T-cell (primary cell): Measurements from ENCODE around the gene ROBO1. TPM values are rescaled to one million over a fixed set of nuclear protein-coding genes. Genes with fewer than 3 reads are reported as not detected.
"Not testable (repeated sequence)": the region's sequence is repeated elsewhere in the genome, so short reads cannot be mapped to it uniquely, and the experiment has no call there.

Experiments used
- ATAC-seq, 4 experiments: fragments of 200-7000 bp in 3 of 4; fragments of 150-1000 bp in 1 of 4; cut with Tn5 transposase; replicated peaks in 1 of 4; 1 replicate in 3 of 4; 2 replicates in 1 of 4; pipeline ENCODE4 v1.10.0; 2021; ENCODE audit warnings: moderate library complexity in 3 of 4, mild to moderate bottlenecking in 2 of 4, moderate number of reproducible peaks in 1 of 4
- CTCF ChIA-PET, 2 donors: fragments of 300-600 bp; sonication (Branson Sonifier 250); formaldehyde crosslinking; loops; one replicate each; lab custom pipeline; 2022; ENCODE audit warnings: antibody characterized with exemption in 2 of 2; lab: Charles Lee
- POLR2A ChIA-PET, 2 donors: fragments of 300-600 bp; sonication (Branson Sonifier 250); formaldehyde crosslinking; loops; one replicate each; lab custom pipeline; 2022; ENCODE audit warnings: antibody characterized with exemption in 2 of 2; lab: Charles Lee
- DNase-seq, 35 experiments: peaks; one replicate each; pipeline versions ENCODE4 v3.0.0 to v3.0.0-alpha.2; 2013 to 2023
- H3K27ac ChIP-seq: one replicate; pipeline ENCODE4 v1.5.1; 2013; ENCODE audit warnings: low read length
- H3K27me3 ChIP-seq, 2 experiments: replicated peaks in 1 of 2; 1 replicate in 1 of 2; 2 replicates in 1 of 2; pipeline versions ENCODE4 v1.6.1 to v1.7.0; 2013; ENCODE audit warnings: low read length in 1 of 2, mixed read lengths in 1 of 2; ENCODE audit not compliant: control insufficient read depth in 2 of 2, insufficient read depth in 2 of 2; ENCODE audit errors: extremely low read depth in 1 of 2
- H3K36me3 ChIP-seq, 2 donors: 1 replicate in 1 of 2; 2 replicates in 1 of 2; pipeline versions ENCODE4 v1.6.1 to v1.7.0; 2013; ENCODE audit warnings: low read length in 1 of 2; ENCODE audit not compliant: control insufficient read depth in 2 of 2, insufficient read depth in 1 of 2; ENCODE audit errors: extremely low read depth in 1 of 2
- H3K4me1 ChIP-seq, 2 experiments: 1 replicate in 1 of 2; 2 replicates in 1 of 2; pipeline versions ENCODE4 v1.6.1 to v1.7.0; 2013; ENCODE audit warnings: low read length in 2 of 2, mixed read lengths in 1 of 2; ENCODE audit not compliant: insufficient read depth in 2 of 2, control insufficient read depth in 1 of 2; ENCODE audit errors: extremely low read depth in 1 of 2
- H3K4me3 ChIP-seq, 2 donors: 1 replicate in 1 of 2; 2 replicates in 1 of 2; pipeline versions ENCODE4 v1.5.1 to v1.7.0; 2013; ENCODE audit warnings: mild to moderate bottlenecking in 2 of 2, low read length in 1 of 2, moderate library complexity in 1 of 2; ENCODE audit not compliant: control insufficient read depth in 1 of 2; ENCODE audit errors: extremely low read depth in 1 of 2
- H3K9me3 ChIP-seq: 2 replicates; pipeline ENCODE4 v1.7.0; 2013
- H3K27ac Mint-ChIP-seq, 2 donors: one replicate each; pipeline ENCODE4 v1.8.0; 2020 to 2021; ENCODE audit warnings: mild to moderate bottlenecking in 2 of 2, mixed read lengths in 2 of 2
- H3K27me3 Mint-ChIP-seq, 2 donors: one replicate each; pipeline ENCODE4 v1.8.0; 2021 to 2022; ENCODE audit warnings: mixed read lengths in 2 of 2
- H3K36me3 Mint-ChIP-seq: one replicate; pipeline ENCODE4 v1.8.0; 2021; ENCODE audit warnings: mixed read lengths
- H3K4me1 Mint-ChIP-seq, 3 donors: one replicate each; pipeline ENCODE4 v1.8.0; 2020 to 2022; ENCODE audit warnings: mixed read lengths in 3 of 3, mild to moderate bottlenecking in 1 of 3
- H3K4me3 Mint-ChIP-seq, 3 donors: one replicate each; pipeline ENCODE4 v1.8.0; 2020 to 2022; ENCODE audit warnings: mild to moderate bottlenecking in 3 of 3, mixed read lengths in 3 of 3, moderate library complexity in 3 of 3
- H3K9me3 Mint-ChIP-seq, 3 donors: one replicate each; pipeline ENCODE4 v1.8.0; 2020 to 2022; ENCODE audit warnings: mixed read lengths in 3 of 3
- WGBS: methylation state at CpG from one replicate; pipeline ENCODE4 v1.1.5; 2013; ENCODE audit warnings: missing lambda C conversion rate; ENCODE audit not compliant: insufficient coverage; 5-methylcytosine and 5-hydroxymethylcytosine counted together
- total RNA-seq, 35 experiments: library from RNA in 6 of 35; stranded (reverse) in 6 of 35; fragments of 120-200 nt in 1 of 35; gene quantifications; one replicate each; pipeline versions ENCODE4 v1.2.1 to v1.2.4 and lab custom pipeline; 2013 to 2026

The ROBO1 gene
- total RNA-seq, 5 donors from 2014 or later (not counting 1 experiment from before 2014, with no cell fraction given), result 0.20 to 2.4 (median 1.7) TPM

DNA sequence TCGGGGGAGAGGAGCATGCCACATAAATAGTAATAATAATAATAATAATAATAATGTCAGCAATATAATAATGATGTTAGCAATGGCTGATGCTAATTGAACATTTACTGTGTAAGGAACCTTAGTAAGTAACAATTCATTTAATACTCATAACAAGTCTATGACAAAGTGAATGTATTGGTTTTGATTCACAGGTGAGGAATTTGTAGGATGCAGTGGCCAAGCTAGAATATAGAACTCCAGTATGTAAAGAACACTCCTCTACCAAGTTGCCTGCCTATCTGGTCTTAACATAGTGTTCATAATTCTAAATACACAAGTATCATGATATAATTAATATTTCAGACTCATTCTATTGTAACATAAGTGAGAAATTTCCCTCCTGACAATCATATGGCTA is 1016.5 kb downstream of the ROBO1 start:
- CTCF ChIA-PET, result no interaction called here
- no peak overlapping the region for H3K4me3 Mint-ChIP-seq
- H3K9me3 Mint-ChIP-seq, result peaks cover 0 to 20% (median 11%) of the 10 kb centered on the region in 3 donors
- ATAC-seq, result no peak
- DNase-seq, result no peak
- no peaks in the 10 kb centered on the region for H3K4me1 Mint-ChIP-seq
- Histone ChIP-seq H3K4me1 (no peaks in the 10 kb centered on the region), H3K36me3 (no peaks in the 10 kb centered on the region), H3K4me3 (no peak overlapping the region), H3K27ac (no peak overlapping the region), H3K27me3 (no peaks in the 10 kb centered on the region), H3K9me3 (no peaks in the 10 kb centered on the region)
- POLR2A ChIA-PET, result no interaction called here
- no peak overlapping the region for H3K27ac Mint-ChIP-seq
- H3K36me3 Mint-ChIP-seq, result no peaks in the 10 kb centered on the region
- WGBS, result no CpG with 5 or more reads among the region's 1 CpG
- H3K27me3 Mint-ChIP-seq, result no peaks in the 10 kb centered on the region

DNA sequence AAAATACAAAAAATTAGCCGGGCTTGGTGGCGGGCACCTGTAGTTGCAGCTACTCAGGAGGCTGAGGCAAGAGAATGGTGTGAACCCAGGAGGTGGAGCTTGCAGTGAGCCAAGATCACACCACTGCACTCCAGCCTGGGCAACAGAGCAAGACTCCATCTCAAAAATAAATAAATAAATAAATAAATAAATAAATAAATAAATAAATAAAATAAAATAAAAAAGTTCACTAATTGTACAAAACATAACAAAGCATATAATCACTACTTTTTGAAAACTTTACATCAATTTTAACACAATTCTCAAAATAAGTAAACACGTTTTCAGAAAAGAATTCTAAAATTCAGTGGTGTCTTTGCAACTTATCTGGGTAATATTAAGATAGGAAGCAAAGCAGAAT is 1017.5 kb downstream of the ROBO1 start:
- H3K36me3 Mint-ChIP-seq, POLR2A ChIA-PET, H3K4me3 ChIP-seq, H3K4me1 Mint-ChIP-seq, H3K27ac Mint-ChIP-seq, H3K9me3 ChIP-seq, H3K27ac ChIP-seq, ATAC-seq, H3K27me3 ChIP-seq, H3K27me3 Mint-ChIP-seq, H3K4me3 Mint-ChIP-seq, CTCF ChIA-PET, H3K36me3 ChIP-seq, H3K4me1 ChIP-seq, DNase-seq: not testable (repeated sequence)
- no CpG with 5 or more reads among the region's 3 CpGs for WGBS
- H3K9me3 Mint-ChIP-seq, result peaks cover 0 to 27% (median 15%) of the 10 kb centered on the region in 3 donors

DNA sequence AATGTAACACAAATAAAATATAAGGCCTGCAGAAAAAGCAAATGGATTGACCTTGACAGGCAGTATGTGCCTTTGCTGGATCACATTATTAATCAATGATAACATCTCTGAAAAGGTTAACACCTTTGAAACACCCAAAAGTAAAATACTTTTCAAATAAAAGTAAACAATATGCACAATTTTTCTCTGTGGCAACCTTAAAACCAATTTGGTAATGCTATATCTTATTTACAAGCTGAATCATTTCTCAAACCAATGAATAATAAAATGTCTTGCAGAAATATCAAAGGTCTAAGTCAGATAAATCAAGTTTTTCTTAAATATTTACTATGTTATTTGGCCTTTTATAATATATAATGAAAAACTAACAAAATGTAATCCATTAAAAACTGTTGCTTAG is 1018.7 kb downstream of the ROBO1 start:
- ATAC-seq, result no peak
- Mint-ChIP-seq H3K27me3 (no peaks in the 10 kb centered on the region), H3K27ac (no peak overlapping the region), H3K4me1 (no peaks in the 10 kb centered on the region), H3K4me3 (no peak overlapping the region), H3K9me3 (peaks cover 0 to 30% (median 6%) of the 10 kb centered on the region in 3 donors), H3K36me3 (no peaks in the 10 kb centered on the region)
- no peak overlapping the region for H3K27ac ChIP-seq
- H3K27me3 ChIP-seq, result no peaks in the 10 kb centered on the region
- ChIA-PET CTCF (no interaction called here), POLR2A (no interaction called here)
- H3K4me3 ChIP-seq, result no peak overlapping the region
- H3K9me3 ChIP-seq, result no peaks in the 10 kb centered on the region
- no peak for DNase-seq
- no peaks in the 10 kb centered on the region for H3K4me1 ChIP-seq
- H3K36me3 ChIP-seq, result no peaks in the 10 kb centered on the region

DNA sequence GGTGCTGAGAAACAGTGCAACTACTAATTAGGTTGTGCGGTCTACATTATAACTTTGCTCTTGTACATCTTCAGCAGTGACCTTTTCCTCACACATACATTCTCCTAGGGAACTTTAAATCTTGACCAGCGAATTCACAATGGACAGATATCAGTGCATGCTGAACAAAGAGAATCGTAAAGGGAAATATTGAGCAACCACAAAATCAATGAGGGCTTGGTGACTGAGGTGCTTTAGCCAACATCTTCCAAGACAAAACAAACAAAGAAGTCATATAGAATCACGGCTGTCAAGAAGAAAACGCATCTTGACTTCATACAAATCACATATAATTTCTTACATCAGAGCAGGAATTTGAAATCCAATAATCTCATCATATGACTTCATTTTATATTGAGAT is 1022.0 kb downstream of the ROBO1 start:
- CTCF ChIA-PET, result no interaction called here

DNA sequence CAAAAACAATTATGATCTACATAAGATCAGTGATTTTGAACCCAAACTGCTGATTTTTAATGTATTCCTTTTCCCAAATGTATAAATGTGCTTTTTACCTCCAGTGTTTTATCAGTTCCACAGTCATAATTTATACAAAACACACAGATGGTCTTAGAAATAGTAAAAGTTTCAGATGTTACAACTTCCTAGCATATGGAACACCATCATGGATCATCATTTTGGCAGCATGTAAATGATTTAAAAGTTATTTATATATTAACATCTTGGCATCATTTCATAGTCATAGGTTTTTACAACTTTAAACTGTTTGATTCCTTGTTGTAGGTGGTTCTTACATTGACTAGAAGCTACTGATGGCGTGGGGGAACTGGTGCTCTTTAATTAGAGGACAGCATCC is 1025.3 kb downstream of the ROBO1 start:
- Mint-ChIP-seq H3K36me3 (no peaks in the 10 kb centered on the region), H3K27ac (no peak overlapping the region), H3K9me3 (peaks cover 5 to 25% (median 15%) of the 10 kb centered on the region in 3 donors), H3K4me3 (no peak overlapping the region), H3K27me3 (no peaks in the 10 kb centered on the region), H3K4me1 (no peaks in the 10 kb centered on the region)
- Histone ChIP-seq H3K27me3 (no peaks in the 10 kb centered on the region), H3K36me3 (no peaks in the 10 kb centered on the region), H3K4me3 (no peak overlapping the region), H3K9me3 (no peaks in the 10 kb centered on the region), H3K4me1 (no peaks in the 10 kb centered on the region), H3K27ac (no peak overlapping the region)
- CTCF ChIA-PET, result no interaction called here
- POLR2A ChIA-PET, result no interaction called here
- ATAC-seq (no peak), DNase-seq (no peak)
- WGBS, result no CpG with 5 or more reads among the region's 1 CpG

More for the DNA sequence above, 1022.0 kb downstream of the ROBO1 start:
- WGBS, result 92% methylated on average over 1 of the region's 5 CpGs
- H3K4me1 Mint-ChIP-seq, result no peaks in the 10 kb centered on the region
- no peaks in the 10 kb centered on the region for H3K27me3 ChIP-seq
- POLR2A ChIA-PET, result no interaction called here
- DNase-seq (no peak), ATAC-seq (no peak)
- H3K4me3 ChIP-seq, result no peak overlapping the region
- H3K27ac Mint-ChIP-seq, result no peak overlapping the region
- no peaks in the 10 kb centered on the region for H3K36me3 ChIP-seq
- no peaks in the 10 kb centered on the region for H3K36me3 Mint-ChIP-seq
- H3K27me3 Mint-ChIP-seq, result no peaks in the 10 kb centered on the region
- peaks cover 3 to 23% (median 11%) of the 10 kb centered on the region in 3 donors for H3K9me3 Mint-ChIP-seq
- H3K9me3 ChIP-seq, result no peaks in the 10 kb centered on the region
- H3K27ac ChIP-seq, result no peak overlapping the region
- no peaks in the 10 kb centered on the region for H3K4me1 ChIP-seq
- no peak overlapping the region for H3K4me3 Mint-ChIP-seq

DNA sequence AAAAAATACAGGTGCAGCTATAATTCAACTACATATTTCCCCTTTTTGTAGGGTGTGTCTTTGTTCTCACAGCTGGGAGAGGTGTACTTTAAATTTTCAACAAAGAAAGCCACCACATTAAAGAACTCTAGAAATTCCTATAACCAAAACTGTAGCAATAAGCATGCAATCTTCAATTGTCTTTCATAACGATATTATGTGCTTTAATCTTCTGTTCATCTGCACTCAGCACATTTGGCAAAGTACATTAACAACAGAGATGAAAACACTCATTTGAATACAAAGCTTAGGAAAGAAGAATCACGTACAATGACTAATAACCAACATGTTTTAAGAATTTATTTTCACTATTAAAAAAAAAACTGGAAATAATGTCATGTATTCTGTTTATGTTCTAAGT is 1025.8 kb downstream of the ROBO1 start:
- WGBS, result 33% methylated on average over 1 of the region's 2 CpGs
- CTCF ChIA-PET, result no interaction called here

DNA sequence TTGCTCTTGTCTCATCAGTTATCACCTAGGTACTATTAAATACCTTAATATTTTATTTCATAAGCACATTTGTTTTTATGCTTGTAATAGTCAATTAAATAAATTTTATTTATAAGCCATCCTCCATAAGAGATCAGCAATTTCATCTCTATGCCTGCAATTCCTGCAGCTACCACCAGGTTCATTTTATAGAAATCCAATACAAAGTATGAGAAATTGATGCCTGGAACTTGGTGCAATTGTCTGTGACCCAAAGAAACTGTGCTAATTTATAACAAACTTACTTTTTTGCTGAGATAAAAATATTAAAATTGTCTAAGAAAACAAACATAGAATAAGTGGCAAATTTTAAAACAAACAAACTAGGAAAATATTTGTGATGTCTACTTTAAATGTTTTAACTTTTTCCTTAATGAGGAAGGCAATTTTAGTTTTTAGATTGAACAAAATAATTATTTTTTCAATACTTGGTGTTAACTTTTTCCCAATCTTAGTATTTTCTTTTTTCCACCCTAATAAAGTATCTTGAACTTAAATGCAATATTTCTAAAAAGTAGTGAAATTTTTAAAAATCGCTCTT is 1026.6 kb downstream of the ROBO1 start:
- H3K4me3 ChIP-seq, result no peak overlapping the region
- no peaks in the 10 kb centered on the region for H3K36me3 Mint-ChIP-seq
- no peaks in the 10 kb centered on the region for H3K4me1 ChIP-seq
- H3K9me3 ChIP-seq, result no peaks in the 10 kb centered on the region
- no peaks in the 10 kb centered on the region for H3K4me1 Mint-ChIP-seq
- H3K27me3 ChIP-seq, result no peaks in the 10 kb centered on the region
- no peaks in the 10 kb centered on the region for H3K27me3 Mint-ChIP-seq
- ATAC-seq, result no peak
- no CpG with 5 or more reads among the region's 1 CpG for WGBS
- H3K27ac Mint-ChIP-seq, result no peak overlapping the region
- H3K4me3 Mint-ChIP-seq, result no peak overlapping the region
- no peak overlapping the region for H3K27ac ChIP-seq
- no peak for DNase-seq
- ChIA-PET POLR2A (no interaction called here), CTCF (no interaction called here)
- H3K36me3 ChIP-seq, result no peaks in the 10 kb centered on the region
- H3K9me3 Mint-ChIP-seq, result peaks cover 10 to 25% (median 18%) of the 10 kb centered on the region in 3 donors

More for the DNA sequence above, 1025.8 kb downstream of the ROBO1 start:
- Histone ChIP-seq H3K9me3 (no peaks in the 10 kb centered on the region), H3K4me1 (no peaks in the 10 kb centered on the region), H3K36me3 (no peaks in the 10 kb centered on the region), H3K27ac (no peak overlapping the region), H3K4me3 (no peak overlapping the region), H3K27me3 (no peaks in the 10 kb centered on the region)
- no peak overlapping the region for H3K4me3 Mint-ChIP-seq
- no peak overlapping the region for H3K27ac Mint-ChIP-seq
- H3K9me3 Mint-ChIP-seq, result peaks cover 7 to 25% (median 15%) of the 10 kb centered on the region in 3 donors
- ATAC-seq, result no peak
- H3K36me3 Mint-ChIP-seq, result no peaks in the 10 kb centered on the region
- POLR2A ChIA-PET, result no interaction called here
- H3K27me3 Mint-ChIP-seq, result no peaks in the 10 kb centered on the region
- no peak for DNase-seq
- H3K4me1 Mint-ChIP-seq, result no peaks in the 10 kb centered on the region
